Uterus (tissue), 2 donors: Measurements from ENCODE around the gene FOS.

ENCODE experiments used
- POLR2A ChIP-seq, 2 donors: fragments of 450-650 bp; IDR thresholded peaks; one replicate each; pipeline ENCODE4 v1.6.1; 2016; ENCODE audit warnings: antibody characterized with exemption in 2 of 2, mild to moderate bottlenecking in 1 of 2, moderate library complexity in 1 of 2
- TF ChIP-seq, protein P1 (sequence below), 4 experiments: fragments of 200-600 bp in 2 of 4; fragments of 450-650 bp in 2 of 4; sonication (generic) in 2 of 4; IDR thresholded peaks; one replicate each; pipeline ENCODE4 v1.5.1; 2016 to 2019; ENCODE audit warnings: antibody characterized with exemption in 4 of 4, mild to moderate bottlenecking in 2 of 4, moderate library complexity in 1 of 4

DNA sequence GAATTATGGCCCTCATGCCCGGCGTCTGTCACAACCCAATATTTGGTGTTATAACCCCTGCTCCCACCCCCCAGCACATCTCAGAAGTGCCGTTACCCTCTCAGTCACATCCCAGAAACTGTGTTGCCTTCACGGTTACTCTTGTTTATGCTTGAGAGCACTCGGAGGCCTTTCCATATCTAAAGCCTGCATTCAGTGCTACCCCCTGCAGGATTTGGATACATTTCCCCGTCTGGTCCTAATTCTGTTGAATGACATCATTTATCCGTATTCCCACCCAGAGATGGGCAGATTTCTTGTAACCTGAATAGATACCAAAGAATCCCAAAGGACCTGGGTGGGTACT, 19.1 kb upstream of the FOS start:
- TF ChIP-seq, protein P1, sequence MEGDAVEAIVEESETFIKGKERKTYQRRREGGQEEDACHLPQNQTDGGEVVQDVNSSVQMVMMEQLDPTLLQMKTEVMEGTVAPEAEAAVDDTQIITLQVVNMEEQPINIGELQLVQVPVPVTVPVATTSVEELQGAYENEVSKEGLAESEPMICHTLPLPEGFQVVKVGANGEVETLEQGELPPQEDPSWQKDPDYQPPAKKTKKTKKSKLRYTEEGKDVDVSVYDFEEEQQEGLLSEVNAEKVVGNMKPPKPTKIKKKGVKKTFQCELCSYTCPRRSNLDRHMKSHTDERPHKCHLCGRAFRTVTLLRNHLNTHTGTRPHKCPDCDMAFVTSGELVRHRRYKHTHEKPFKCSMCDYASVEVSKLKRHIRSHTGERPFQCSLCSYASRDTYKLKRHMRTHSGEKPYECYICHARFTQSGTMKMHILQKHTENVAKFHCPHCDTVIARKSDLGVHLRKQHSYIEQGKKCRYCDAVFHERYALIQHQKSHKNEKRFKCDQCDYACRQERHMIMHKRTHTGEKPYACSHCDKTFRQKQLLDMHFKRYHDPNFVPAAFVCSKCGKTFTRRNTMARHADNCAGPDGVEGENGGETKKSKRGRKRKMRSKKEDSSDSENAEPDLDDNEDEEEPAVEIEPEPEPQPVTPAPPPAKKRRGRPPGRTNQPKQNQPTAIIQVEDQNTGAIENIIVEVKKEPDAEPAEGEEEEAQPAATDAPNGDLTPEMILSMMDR (IDR thresholded peaks at IDR 0.05), result peak in 2 of 4 experiments; percentile 3 to 27
- TF ChIP-seq POLR2A (IDR thresholded peaks at IDR 0.05), result no peak
